Measurements from ENCODE around the gene ARSI.
A peak's percentile ranks its signal among the peaks of the same experiment; 100 is the strongest.

The ARSI gene

DNA sequence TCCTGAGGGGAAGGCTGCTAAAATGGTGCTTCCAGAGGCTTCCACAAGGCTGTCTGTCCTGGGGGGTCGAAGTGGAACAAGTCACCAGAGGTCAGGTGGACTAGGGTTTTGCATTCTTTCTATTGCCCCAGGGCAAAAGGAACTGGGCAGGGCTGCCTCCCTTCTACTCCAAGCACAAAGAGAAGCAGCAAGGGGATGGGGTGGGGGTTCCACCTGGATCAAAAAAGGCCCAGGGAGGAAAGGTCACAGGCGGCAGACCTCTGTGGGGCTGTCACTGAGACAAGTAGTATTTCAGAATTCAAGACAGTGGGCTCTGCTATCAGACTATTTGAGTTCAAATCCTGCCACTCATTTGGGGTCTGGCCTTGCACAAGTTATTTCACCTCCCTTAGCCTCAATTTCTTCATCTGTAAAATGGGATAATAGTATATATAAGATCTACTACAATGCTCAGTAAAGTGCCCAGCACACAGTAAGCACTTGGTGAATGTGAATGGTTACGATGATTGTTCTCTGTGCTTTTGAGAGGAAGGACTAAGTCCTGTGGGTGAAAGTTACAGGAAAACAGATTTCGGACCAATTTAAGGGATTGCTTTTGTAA is 1.9 kb upstream of the ARSI start:
- no peaks in the 10 kb centered on the region for H3K9me3 Mint-ChIP-seq
- H3K4me1 Mint-ChIP-seq = peaks cover 83% of the 10 kb centered on the region
- H3K27me3 Mint-ChIP-seq (ENCODE audit: low read depth, poor library complexity) = peaks cover 11% of the 10 kb centered on the region
- DNase-seq = no peak
- no peaks in the 10 kb centered on the region for H3K36me3 Mint-ChIP-seq (ENCODE audit: low read depth)
- no peak overlapping the region for H3K4me3 Mint-ChIP-seq
- no peak overlapping the region for H3K27ac Mint-ChIP-seq
- no peak for TF ChIP-seq CTCF (IDR thresholded peaks at IDR 0.05)

DNA sequence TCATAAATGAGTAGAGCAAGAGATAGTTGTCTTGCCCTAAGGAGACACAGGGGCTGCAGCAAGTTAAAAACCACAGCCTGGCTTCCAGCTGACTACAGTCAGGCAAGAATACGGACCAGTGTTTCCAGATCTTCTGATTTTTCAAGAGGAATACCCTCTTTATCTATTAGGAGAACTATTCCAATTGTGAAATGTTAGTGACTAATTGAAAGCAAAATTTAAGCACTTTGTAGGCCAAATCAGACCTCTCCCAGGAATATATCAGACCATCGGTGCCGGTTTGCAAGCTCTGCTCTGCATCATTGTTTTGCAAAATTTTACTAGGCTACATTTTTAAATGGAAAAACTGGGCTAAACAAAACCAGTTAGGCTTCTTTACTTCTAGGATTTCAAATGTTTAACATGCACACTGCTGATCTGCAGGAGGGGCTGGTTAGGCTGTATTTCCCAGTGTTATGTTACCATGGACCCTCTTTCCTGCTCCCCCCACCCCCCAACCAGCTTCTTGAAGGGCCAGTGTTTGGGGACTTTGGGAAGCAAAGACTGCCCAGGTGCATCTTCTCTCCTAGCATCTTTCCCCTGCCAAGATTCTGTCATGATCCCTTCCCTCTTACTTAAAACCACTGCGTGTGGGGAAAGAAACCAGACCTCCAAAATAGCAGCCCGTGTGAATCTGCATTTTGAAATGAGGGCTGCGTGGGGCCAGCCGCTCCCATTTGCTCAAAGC is 1.1 kb upstream of the ARSI start:
- DNase-seq = no peak
- TF ChIP-seq CTCF (IDR thresholded peaks at IDR 0.05) = no peak
- Mint-ChIP-seq H3K4me1 (peaks cover 83% of the 10 kb centered on the region), H3K27me3 (ENCODE audit: low read depth, poor library complexity) (peaks cover 11% of the 10 kb centered on the region), H3K27ac (no peak overlapping the region), H3K9me3 (no peaks in the 10 kb centered on the region), H3K4me3 (peak overlapping the region; percentile 12), H3K36me3 (ENCODE audit: low read depth) (no peaks in the 10 kb centered on the region)

DNA sequence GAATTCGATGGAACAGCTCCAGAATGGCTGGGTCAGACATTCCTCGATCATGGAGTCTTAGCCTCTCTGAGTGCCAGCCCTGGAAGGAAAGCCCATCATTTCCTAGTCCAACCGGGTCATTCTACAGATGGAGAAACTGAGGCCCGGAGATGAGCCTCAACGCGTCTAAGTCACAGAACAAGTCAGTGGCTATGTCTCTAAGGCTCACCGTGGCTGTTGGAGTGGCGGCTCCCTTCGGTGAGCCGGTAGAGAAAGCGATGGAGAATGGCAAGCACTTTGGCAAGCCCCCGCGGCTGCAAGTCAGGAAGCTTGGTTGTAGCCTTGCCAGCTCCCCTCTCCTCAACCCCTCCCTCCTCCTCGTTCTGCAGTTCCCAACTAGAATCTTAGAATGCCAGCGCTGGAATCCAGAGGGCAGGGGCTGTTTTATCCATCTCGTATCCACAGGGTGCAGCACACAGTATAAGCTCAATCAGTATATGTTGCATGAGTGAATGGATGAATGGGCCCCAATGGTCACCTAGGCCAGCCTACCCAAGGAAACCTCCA is 438 bp upstream of the ARSI start:
- DNase-seq = no peak
- H3K36me3 Mint-ChIP-seq (ENCODE audit: low read depth) = no peaks in the 10 kb centered on the region
- no peaks in the 10 kb centered on the region for H3K9me3 Mint-ChIP-seq
- H3K4me1 Mint-ChIP-seq = peaks cover 81% of the 10 kb centered on the region
- H3K4me3 Mint-ChIP-seq = peak overlapping the region; percentile 12
- TF ChIP-seq CTCF (IDR thresholded peaks at IDR 0.05) = no peak
- no peak overlapping the region for H3K27ac Mint-ChIP-seq
- peaks cover 11% of the 10 kb centered on the region for H3K27me3 Mint-ChIP-seq (ENCODE audit: low read depth, poor library complexity)

DNA sequence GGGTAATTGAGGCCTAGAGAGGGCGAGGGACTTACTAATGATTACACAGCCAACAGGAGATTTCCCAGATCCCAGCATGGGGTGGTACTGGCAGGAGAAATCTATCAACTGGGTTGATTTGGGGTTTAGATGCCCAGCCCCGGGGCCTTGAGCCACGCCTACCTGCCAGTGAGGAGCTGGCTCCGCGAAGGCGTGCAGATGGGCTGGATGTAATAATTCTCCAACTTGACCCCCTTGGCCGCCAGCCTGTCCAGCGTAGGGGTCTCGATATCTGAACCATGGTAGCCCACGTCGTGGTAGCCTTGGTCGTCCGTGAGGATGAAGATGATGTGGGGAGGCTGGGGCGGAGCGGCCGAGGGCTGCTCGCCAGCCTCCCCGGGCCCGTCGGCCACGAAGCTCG is 804 bp downstream of the ARSI start:
- peaks cover 69% of the 10 kb centered on the region for H3K4me1 Mint-ChIP-seq
- TF ChIP-seq CTCF (IDR thresholded peaks at IDR 0.05) = no peak
- H3K9me3 Mint-ChIP-seq = no peaks in the 10 kb centered on the region
- H3K36me3 Mint-ChIP-seq (ENCODE audit: low read depth) = no peaks in the 10 kb centered on the region
- DNase-seq = peak; percentile 35
- peaks cover 11% of the 10 kb centered on the region for H3K27me3 Mint-ChIP-seq (ENCODE audit: low read depth, poor library complexity)
- no peak overlapping the region for H3K27ac Mint-ChIP-seq
- peak overlapping the region; percentile 78 for H3K4me3 Mint-ChIP-seq

GRCh38 chr5:150301170-150301505 is 1.6 kb downstream of the ARSI start:
- Mint-ChIP-seq H3K4me3 (peak overlapping the region; percentile 78), H3K4me1 (peaks cover 61% of the 10 kb centered on the region), H3K27me3 (ENCODE audit: low read depth, poor library complexity) (peaks cover 11% of the 10 kb centered on the region), H3K27ac (no peak overlapping the region), H3K9me3 (no peaks in the 10 kb centered on the region), H3K36me3 (ENCODE audit: low read depth) (no peaks in the 10 kb centered on the region)
- no peak for DNase-seq
- TF ChIP-seq CTCF (IDR thresholded peaks at IDR 0.05) = no peak

All from nephron progenitor cell (in vitro differentiated cells).